Activated CD8-positive, alpha-beta memory T cell treated with anti-CD3 and anti-CD28 coated beads for 1 hour (primary cell): ENCODE measurements around the gene HSPA4.

Source experiments
- DNase-seq, 2 donors: peaks; one replicate each; pipeline ENCODE4 v3.0.0-alpha.2; 2020; ENCODE audit warnings: low read depth in 1 of 2; ENCODE audit errors: extremely low read depth in 1 of 2

Gene HSPA4

GRCh38 chr5:133154274-133155075 lies 102.7 kb downstream of the HSPA4 start:
- DNase-seq, result no peak

GRCh38 chr5:133155326-133155969 lies 103.6 kb downstream of the HSPA4 start:
- no peak for DNase-seq
